H1 (cell line): Measurements from ENCODE around the gene INPP4B. TPM values are rescaled to one million over a fixed set of nuclear protein-coding genes. Genes with fewer than 3 reads are reported as not detected.

Source experiments
- CTCF ChIA-PET: fragments of 300-600 bp; sonication (Branson Sonifier 250); formaldehyde crosslinking; loops from one replicate; lab custom pipeline; 2021; ENCODE audit not compliant: partially characterized antibody; lab: Charles Lee
- POLR2A ChIA-PET: fragments of 300-600 bp; sonication (Branson Sonifier 250); formaldehyde crosslinking; loops from one replicate; lab custom pipeline; 2021; ENCODE audit warnings: inconsistent platforms; ENCODE audit not compliant: partially characterized antibody; lab: Charles Lee
- DNase-seq, 2 experiments: peaks; one replicate each; pipeline versions ENCODE4 v3.0.0 to v3.0.0-alpha.2; 2010 to 2022; ENCODE audit warnings: low spot score in 2 of 2, low read depth in 1 of 2, mixed read lengths in 1 of 2
- FAIRE-seq: peaks from 2 replicates; lab custom pipeline; 2011; peaks lifted over from hg19 to GRCh38; lab: Jason Lieb, UNC
- H2AFZ ChIP-seq: 2 replicates; pipeline ENCODE4 v1.8.1; 2012; ENCODE audit warnings: low read length, inconsistent platforms
- H2AK5ac ChIP-seq: 2 replicates; pipeline ENCODE4 v1.6.1; 2013; ENCODE audit warnings: low read depth, low read length
- H2BK120ac ChIP-seq: replicated peaks from 2 replicates; pipeline ENCODE3; 2013; ENCODE audit warnings: low read depth, low read length, inconsistent platforms
- H2BK12ac ChIP-seq: 2 replicates; pipeline ENCODE4 v1.6.1; 2013; ENCODE audit warnings: low read depth, low read length
- H2BK15ac ChIP-seq: 2 replicates; pipeline ENCODE4 v1.6.1; 2013; ENCODE audit warnings: low read length
- H2BK20ac ChIP-seq: 2 replicates; pipeline ENCODE4 v1.6.1; 2013; ENCODE audit warnings: low read length
- H2BK5ac ChIP-seq: 2 replicates; pipeline ENCODE4 v1.6.1; 2013; ENCODE audit warnings: low read depth, low read length
- H3K14ac ChIP-seq: 2 replicates; pipeline ENCODE4 v1.6.1; 2013; ENCODE audit warnings: inconsistent platforms; ENCODE audit not compliant: insufficient read length
- H3K18ac ChIP-seq: 2 replicates; pipeline ENCODE4 v1.6.1; 2013; ENCODE audit warnings: low read length; ENCODE audit errors: extremely low read depth
- H3K23ac ChIP-seq: 2 replicates; pipeline ENCODE4 v1.6.1; 2013; ENCODE audit warnings: inconsistent platforms; ENCODE audit not compliant: insufficient read length
- H3K23me2 ChIP-seq: 2 replicates; pipeline ENCODE4 v1.6.1; 2013; ENCODE audit warnings: low read depth, low read length
- H3K27ac ChIP-seq: 2 replicates; pipeline ENCODE4 v1.6.1; 2011; ENCODE audit warnings: low read depth, low read length, inconsistent platforms
- H3K27me3 ChIP-seq, 4 experiments: replicated peaks in 1 of 4; 1 replicate in 1 of 4; 2 replicates in 3 of 4; pipeline versions ENCODE4 v1.6.1 to v1.8.1; 2011 to 2013; ENCODE audit warnings: low read length in 3 of 4, mild to moderate bottlenecking in 3 of 4, inconsistent platforms in 2 of 4, mixed read lengths in 2 of 4, moderate library complexity in 1 of 4; ENCODE audit not compliant: control insufficient read depth in 3 of 4, insufficient read depth in 3 of 4; ENCODE audit errors: extremely low read depth in 1 of 4
- H3K36me3 ChIP-seq, 4 experiments: 2 replicates each; pipeline versions ENCODE4 v1.6.1 to v1.8.1; 2011 to 2013; ENCODE audit warnings: mild to moderate bottlenecking in 4 of 4, low read length in 3 of 4, moderate library complexity in 2 of 4, control low read depth in 1 of 4, inconsistent platforms in 1 of 4; ENCODE audit not compliant: insufficient read depth in 4 of 4, control insufficient read depth in 2 of 4
- H3K4ac ChIP-seq: replicated peaks from 2 replicates; pipeline ENCODE3; 2013; ENCODE audit warnings: low read length, low read depth, mixed read lengths, inconsistent platforms; ENCODE audit not compliant: insufficient read length
- H3K4me1 ChIP-seq, 4 experiments: replicated peaks in 1 of 4; 1 replicate in 1 of 4; 2 replicates in 3 of 4; pipeline versions ENCODE4 v1.6.1 to v1.8.1; 2011 to 2013; ENCODE audit warnings: low read length in 3 of 4, inconsistent platforms in 2 of 4, mixed read lengths in 1 of 4; ENCODE audit not compliant: insufficient read depth in 4 of 4, control insufficient read depth in 3 of 4
- H3K4me2 ChIP-seq, 2 experiments: 2 replicates each; pipeline versions ENCODE4 v1.6.1 to v1.8.1; 2011 to 2013; ENCODE audit warnings: low read depth in 2 of 2, low read length in 2 of 2, control low read depth in 1 of 2, inconsistent platforms in 1 of 2, mild to moderate bottlenecking in 1 of 2; ENCODE audit not compliant: insufficient read depth in 1 of 2
- H3K4me3 ChIP-seq, 4 experiments: fragments of 200-600, 300-600 bp in 1 of 4; sonication (generic), shearing (Covaris generic), sonication (Bioruptor Twin) in 1 of 4; 2 replicates each; pipeline versions ENCODE4 v1.5.1 to v1.8.1; 2011 to 2016; ENCODE audit warnings: low read length in 4 of 4, low read depth in 3 of 4, control low read depth in 2 of 4, inconsistent platforms in 2 of 4, mild to moderate bottlenecking in 2 of 4, mixed read lengths in 1 of 4, moderate library complexity in 1 of 4; ENCODE audit not compliant: insufficient read depth in 2 of 4; ENCODE audit errors: extremely low read depth in 1 of 4
- H3K56ac ChIP-seq: replicated peaks from 2 replicates; pipeline ENCODE3; 2013; ENCODE audit warnings: low read depth, mild to moderate bottlenecking, mixed read lengths, low read length, inconsistent platforms; ENCODE audit not compliant: insufficient read length
- H3K79me1 ChIP-seq: 2 replicates; pipeline ENCODE4 v1.6.1; 2013; ENCODE audit warnings: low read depth, low read length, control low read depth
- H3K79me2 ChIP-seq, 2 experiments: 2 replicates each; pipeline versions ENCODE4 v1.6.1 to v1.8.1; 2012 to 2013; ENCODE audit warnings: low read length in 2 of 2, mild to moderate bottlenecking in 2 of 2, inconsistent platforms in 1 of 2; ENCODE audit not compliant: insufficient read depth in 2 of 2, control insufficient read depth in 1 of 2
- H3K9ac ChIP-seq, 4 experiments: replicated peaks in 1 of 4; 1 replicate in 1 of 4; 2 replicates in 3 of 4; pipeline versions ENCODE4 v1.6.1 to v1.8.1; 2011 to 2013; ENCODE audit warnings: low read depth in 3 of 4, low read length in 3 of 4, control low read depth in 2 of 4, mild to moderate bottlenecking in 2 of 4, moderate library complexity in 2 of 4, inconsistent platforms in 1 of 4; ENCODE audit errors: extremely low read depth in 1 of 4
- H3K9me3 ChIP-seq, 2 experiments: 2 replicates each; pipeline versions ENCODE4 v1.6.1 to v1.8.1; 2012 to 2013; ENCODE audit warnings: mild to moderate bottlenecking in 2 of 2, moderate library complexity in 2 of 2, control low read depth in 1 of 2, inconsistent platforms in 1 of 2, low read depth in 1 of 2, low read length in 1 of 2, mixed read lengths in 1 of 2; ENCODE audit not compliant: insufficient read depth in 2 of 2
- H4K20me1 ChIP-seq, 2 experiments: replicated peaks in 1 of 2; 2 replicates each; pipeline versions ENCODE3 to v1.8.1; 2011 to 2013; ENCODE audit warnings: inconsistent platforms in 2 of 2, low read length in 2 of 2, mild to moderate bottlenecking in 1 of 2; ENCODE audit not compliant: insufficient read depth in 2 of 2, control insufficient read depth in 1 of 2
- H4K5ac ChIP-seq: 2 replicates; pipeline ENCODE4 v1.6.1; 2013; ENCODE audit warnings: low read length, low read depth, mixed read lengths, inconsistent platforms; ENCODE audit not compliant: insufficient read length
- H4K8ac ChIP-seq: 2 replicates; pipeline ENCODE4 v1.8.0; 2013; ENCODE audit warnings: mild to moderate bottlenecking, moderate library complexity, low read length, inconsistent platforms; ENCODE audit not compliant: insufficient read depth; ENCODE audit errors: extremely low read depth
- H4K91ac ChIP-seq: replicated peaks from 2 replicates; pipeline ENCODE3; 2013; ENCODE audit warnings: low read length, mixed read lengths, inconsistent platforms; ENCODE audit not compliant: insufficient read length
- ATF3 ChIP-seq: IDR thresholded peaks from 2 replicates; pipeline ENCODE4 v1.6.1; 2011; ENCODE audit warnings: low read depth, mild to moderate bottlenecking, low read length; ENCODE audit not compliant: insufficient read depth
- BACH1 ChIP-seq: IDR thresholded peaks from 2 replicates; pipeline ENCODE4 v1.6.1; 2012; ENCODE audit warnings: low read length, improper control_type of control experiment
- GABPA ChIP-seq: IDR thresholded peaks from 2 replicates; pipeline ENCODE4 v1.6.1; 2011; ENCODE audit warnings: mild to moderate bottlenecking, low read length, moderate library complexity, borderline replicate concordance; ENCODE audit not compliant: insufficient read depth
- NRF1 ChIP-seq: IDR thresholded peaks from 2 replicates; pipeline ENCODE4 v1.6.1; 2011; ENCODE audit warnings: mild to moderate bottlenecking, low read depth, low read length, improper control_type of control experiment
- POLR2AphosphoS5 ChIP-seq: IDR thresholded peaks from 2 replicates; pipeline ENCODE4 v1.6.1; 2011; ENCODE audit warnings: low read depth, low read length
- RAD21 ChIP-seq, 2 experiments: IDR thresholded peaks in 1 of 2; conservative IDR thresholded peaks in 1 of 2; 2 replicates each; pipeline ENCODE4 v1.6.1; 2011; ENCODE audit warnings: low read depth in 2 of 2, low read length in 2 of 2, improper control_type of control experiment in 1 of 2, inconsistent platforms in 1 of 2, mild to moderate bottlenecking in 1 of 2, moderate library complexity in 1 of 2
- SIX5 ChIP-seq: IDR thresholded peaks from 2 replicates; pipeline ENCODE4 v1.6.1; 2011; ENCODE audit warnings: mild to moderate bottlenecking, low read depth, low read length
- SP2 ChIP-seq: IDR thresholded peaks from 2 replicates; pipeline ENCODE4 v1.6.1; 2012; ENCODE audit warnings: mild to moderate bottlenecking, low read length, inconsistent platforms
- SP4 ChIP-seq: IDR thresholded peaks from 2 replicates; pipeline ENCODE4 v1.6.1; 2012; ENCODE audit warnings: low read length, inconsistent platforms
- TAF1 ChIP-seq: IDR thresholded peaks from 2 replicates; pipeline ENCODE4 v1.6.1; 2011; ENCODE audit warnings: mild to moderate bottlenecking, low read depth, low read length
- TBP ChIP-seq: IDR thresholded peaks from 2 replicates; pipeline ENCODE4 v1.6.1; 2011; ENCODE audit warnings: low read depth, low read length, improper control_type of control experiment
- TEAD4 ChIP-seq: IDR thresholded peaks from 2 replicates; pipeline ENCODE4 v1.6.1; 2012; ENCODE audit warnings: low read depth, low read length, inconsistent platforms, mixed read lengths
- USF2 ChIP-seq: IDR thresholded peaks from 2 replicates; pipeline ENCODE4 v1.6.1; 2011; ENCODE audit warnings: low read length, improper control_type of control experiment
- WGBS, 2 experiments: shearing (Covaris generic) in 1 of 2; methylation state at CpG; one replicate each; pipeline versions ENCODE4 v1.1.6 to v1.1.7; 2013 to 2015; ENCODE audit warnings: low lambda C conversion rate in 2 of 2, mixed read lengths in 2 of 2, inconsistent platforms in 1 of 2, low coverage in 1 of 2, missing lambda C conversion rate in 1 of 2; ENCODE audit not compliant: insufficient replicate concordance in 2 of 2, insufficient coverage in 1 of 2, insufficient read length in 1 of 2; ENCODE audit errors: extremely low coverage in 1 of 2, missing lambda C conversion rate in 1 of 2; 5-methylcytosine and 5-hydroxymethylcytosine counted together
- polyA plus RNA-seq, 7 experiments: library from polyadenylated mRNA; depleted of rRNA in 3 of 7; stranded (reverse) in 5 of 7; unstranded in 2 of 7; fragments of >200 nt in 5 of 7; fragments of 200-250 nt in 2 of 7; gene quantifications; 1 replicate in 5 of 7; 2 replicates in 1 of 7; 4 replicates in 1 of 7; pipeline versions ENCODE4 v1.2.1 to v1.2.3, GENCODE V29; 2011 to 2013; ENCODE audit warnings: missing spikeins in 2 of 7, mixed read lengths in 2 of 7
- total RNA-seq: library from RNA; stranded (reverse); fragmentation: NEBNext Ultra II Directional; extraction: Animal tissue kit (Norgen Biotek cat#: 25700); gene quantifications from 2 replicates; pipeline ENCODE4 v1.2.1, GENCODE V29; 2021

The INPP4B gene
- total and polyA plus RNA-seq, 2 of the 8 experiments (the other 6 are each of a cell fraction or from before 2014, with no cell fraction given): 0.11 to 0.54 TPM

DNA sequence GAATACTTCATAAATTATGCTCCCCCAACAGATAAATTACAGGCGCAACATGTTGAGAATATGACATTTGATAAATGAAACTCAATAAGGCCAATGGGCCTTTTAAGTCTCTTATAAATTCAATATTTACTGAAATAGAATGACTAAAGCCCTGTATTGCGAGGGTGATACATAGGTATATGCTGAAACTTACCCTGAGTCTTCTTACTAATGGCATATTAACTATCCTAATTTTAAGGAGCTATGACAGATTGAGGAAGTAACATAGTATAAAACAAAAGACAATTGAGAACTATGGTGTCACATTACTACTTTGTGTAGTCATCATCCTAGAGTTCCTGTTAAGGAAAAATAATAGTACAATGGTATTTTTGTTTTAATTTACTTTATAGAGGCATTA is 769.1 kb downstream of the INPP4B start:
- no peaks in the 10 kb centered on the region for H4K20me1 ChIP-seq
- ChIA-PET POLR2A (no interaction called here), CTCF (no interaction called here)
- H4K91ac ChIP-seq: no peak overlapping the region
- H3K79me1 ChIP-seq: no peaks in the 10 kb centered on the region
- 48% methylated on average over 2 of the region's 2 CpGs; no CpG with 5 or more reads in 1 of the 2 experiments for WGBS, 2 experiments
- no peak overlapping the region for H3K4ac ChIP-seq
- no peaks in the 10 kb centered on the region for H3K4me1 ChIP-seq
- H2AK5ac ChIP-seq: no peak overlapping the region
- no peak overlapping the region for H2BK12ac ChIP-seq
- DNase-seq: no peak
- no peak overlapping the region for H3K56ac ChIP-seq
- FAIRE-seq: no peak
- H3K4me3 ChIP-seq: no peak overlapping the region
- no peaks in the 10 kb centered on the region for H3K36me3 ChIP-seq
- no peak overlapping the region for H3K14ac ChIP-seq
- H4K5ac ChIP-seq: no peak overlapping the region
- H3K27me3 ChIP-seq: no peaks in the 10 kb centered on the region
- H3K9me3 ChIP-seq: no peaks in the 10 kb centered on the region
- H4K8ac ChIP-seq: no peak overlapping the region
- no peak overlapping the region for H2BK20ac ChIP-seq
- H3K18ac ChIP-seq: no peak overlapping the region
- no peaks in the 10 kb centered on the region for H3K23me2 ChIP-seq
- no peak overlapping the region for H3K23ac ChIP-seq
- no peak overlapping the region for H2BK120ac ChIP-seq
- no peak overlapping the region for H3K4me2 ChIP-seq
- H3K9ac ChIP-seq: no peak overlapping the region
- H2AFZ ChIP-seq: no peak overlapping the region
- H2BK15ac ChIP-seq: no peak overlapping the region
- H3K27ac ChIP-seq: no peak overlapping the region
- H2BK5ac ChIP-seq: no peak overlapping the region
- H3K79me2 ChIP-seq: no peaks in the 10 kb centered on the region
- no peak for TF ChIP-seq TBP
- TF ChIP-seq USF2: no peak
- TF ChIP-seq NRF1: no peak
- TF ChIP-seq SP2: no peak
- TF ChIP-seq SP4: no peak
- TF ChIP-seq POLR2AphosphoS5: no peak
- TF ChIP-seq RAD21 (IDR thresholded peaks at IDR 0.05 in 1 of 2, conservative IDR thresholded peaks at IDR 0.05 in 1 of 2; ENCODE audit: low read depth in 2 of 2, low read length in 2 of 2): no peak
- no peak for TF ChIP-seq BACH1
- TF ChIP-seq TEAD4: no peak
- TF ChIP-seq GABPA: no peak
- TF ChIP-seq SIX5: no peak
- no peak for TF ChIP-seq TAF1
- no peak for TF ChIP-seq ATF3
